HepG2 (cell line): ENCODE data around the gene XPC. TPM values are rescaled to one million over a fixed set of nuclear protein-coding genes. Genes with fewer than 3 reads are reported as not detected.

Experiments
- ATAC-seq: fragments of 200-7000 bp; cut with Tn5 transposase; 3 replicates; pipeline ENCODE4 v1.9.1; 2020; ENCODE audit warnings: mild to moderate bottlenecking, moderate library complexity
- BruUV-seq: library from RNA; stranded (reverse); fragments of 400-500 nt; replicated peaks from 2 replicates; lab custom pipeline; 2021; lab: Mats Ljungman, UMichigan
- CTCF ChIA-PET: fragments of 300-600 bp; formaldehyde crosslinking; extraction: SDS; loops from one replicate; lab custom pipeline; 2021; ENCODE audit warnings: low total read pairs, inconsistent platforms, low intra/inter-chr PET ratio; lab: Yijun Ruan, JAX
- POLR2A ChIA-PET: fragments of 350-600 bp; sonication (Branson Sonifier 250); formaldehyde crosslinking; loops from one replicate; lab custom pipeline; 2020; ENCODE audit warnings: antibody characterized with exemption, inconsistent platforms; lab: Yijun Ruan, JAX
- DNase-seq: peaks from one replicate; pipeline ENCODE4 v3.0.0-alpha.2; 2015; ENCODE audit warnings: low spot score
- FAIRE-seq: peaks from 3 replicates; lab custom pipeline; 2011; peaks lifted over from hg19 to GRCh38; lab: Jason Lieb, UNC
- H2AFZ ChIP-seq: one replicate; pipeline ENCODE4 v1.6.1; 2011; ENCODE audit warnings: low read length, inconsistent platforms
- H3K27ac ChIP-seq: fragments of 300-600 bp; 3 replicates; pipeline ENCODE4 v1.8.0; 2011; ENCODE audit warnings: mixed run types, mild to moderate bottlenecking, mixed read lengths, low read length, inconsistent platforms; ENCODE audit not compliant: insufficient read depth; ENCODE audit errors: extremely low read length
- H3K27me3 ChIP-seq, 2 experiments: fragments of 200-600 bp in 1 of 2; 2 replicates in 1 of 2; 3 replicates in 1 of 2; pipeline versions ENCODE4 v1.6.0 to v1.8.0; 2011; ENCODE audit warnings: low read length in 2 of 2, mild to moderate bottlenecking in 2 of 2, moderate library complexity in 2 of 2, inconsistent platforms in 1 of 2; ENCODE audit not compliant: insufficient read depth in 2 of 2, control insufficient read depth in 1 of 2
- H3K36me3 ChIP-seq, 2 experiments: fragments of 200-600 bp in 1 of 2; replicated peaks in 1 of 2; 2 replicates in 1 of 2; 3 replicates in 1 of 2; pipeline versions ENCODE4 v1.5.1 to v1.8.0; 2011; ENCODE audit warnings: low read length in 2 of 2, inconsistent platforms in 1 of 2; ENCODE audit not compliant: insufficient read depth in 2 of 2, control insufficient read depth in 1 of 2
- H3K4me1 ChIP-seq: 2 replicates; pipeline ENCODE4 v1.5.1; 2012; ENCODE audit warnings: low read length, inconsistent platforms; ENCODE audit not compliant: insufficient read depth
- H3K4me2 ChIP-seq: 2 replicates; pipeline ENCODE4 v1.6.0; 2011; ENCODE audit warnings: low read depth, low read length, inconsistent platforms
- H3K4me3 ChIP-seq, 3 experiments: fragments of 200-600 bp in 1 of 3; sonication (generic), shearing (Covaris generic) in 1 of 3; replicated peaks in 1 of 3; 2 replicates each; pipeline ENCODE4 v1.5.1; 2011 to 2016; ENCODE audit warnings: low read length in 3 of 3, inconsistent platforms in 2 of 3, low read depth in 2 of 3, mild to moderate bottlenecking in 2 of 3, control low read depth in 1 of 3, mixed read lengths in 1 of 3; ENCODE audit not compliant: insufficient read depth in 1 of 3
- H3K79me2 ChIP-seq: one replicate; pipeline ENCODE4 v1.6.1; 2011; ENCODE audit warnings: low read length, inconsistent platforms; ENCODE audit not compliant: insufficient read depth
- H3K9ac ChIP-seq: 2 replicates; pipeline ENCODE4 v1.6.0; 2011; ENCODE audit warnings: mild to moderate bottlenecking, low read depth, low read length, inconsistent platforms; ENCODE audit not compliant: insufficient read depth
- H3K9me3 ChIP-seq: 2 replicates; pipeline ENCODE4 v1.5.1; 2012; ENCODE audit warnings: mild to moderate bottlenecking, low read length
- H4K20me1 ChIP-seq: 2 replicates; pipeline ENCODE4 v1.6.0; 2011; ENCODE audit warnings: inconsistent platforms, mild to moderate bottlenecking, low read length, moderate library complexity; ENCODE audit not compliant: insufficient read depth
- DPF2 ChIP-seq: sonication (generic); formaldehyde crosslinking; IDR thresholded peaks from 2 replicates; pipeline ENCODE4 v1.4.0; 2020; ENCODE audit warnings: mild to moderate bottlenecking, low read depth, missing genetic modification reagents, borderline replicate concordance
- HNRNPL ChIP-seq: fragments of 200-400 bp; formaldehyde crosslinking; IDR thresholded peaks from 2 replicates; pipeline ENCODE4 v1.6.1; 2017; ENCODE audit warnings: mild to moderate bottlenecking, low read depth, low read length
- ISL2 ChIP-seq: sonication (generic); formaldehyde crosslinking; IDR thresholded peaks from 2 replicates; pipeline ENCODE4 v1.5.0; 2020; ENCODE audit warnings: missing genetic modification reagents
- MLX ChIP-seq: IDR thresholded peaks from 2 replicates; pipeline ENCODE4 v1.6.1; 2016
- MYC ChIP-seq: sonication (generic); formaldehyde crosslinking; IDR thresholded peaks from 2 replicates; pipeline ENCODE4 v1.9.0; 2021; ENCODE audit warnings: missing genetic modification reagents, borderline replicate concordance
- SOX5 ChIP-seq: IDR thresholded peaks from 2 replicates; pipeline ENCODE4 v1.6.1; 2016; ENCODE audit warnings: borderline replicate concordance
- WIZ ChIP-seq: sonication (generic); formaldehyde crosslinking; IDR thresholded peaks from 2 replicates; pipeline ENCODE4 v1.5.1; 2020; ENCODE audit warnings: mild to moderate bottlenecking, missing genetic modification reagents
- ZBTB37 ChIP-seq: sonication (generic); formaldehyde crosslinking; IDR thresholded peaks from 2 replicates; pipeline ENCODE4 v1.4.0; 2020; ENCODE audit warnings: mild to moderate bottlenecking, missing genetic modification reagents
- ZBTB44 ChIP-seq: sonication (generic); formaldehyde crosslinking; IDR thresholded peaks from 2 replicates; pipeline ENCODE4 v1.4.0; 2020; ENCODE audit warnings: missing genetic modification reagents
- ZNF782 ChIP-seq: sonication (generic); formaldehyde crosslinking; IDR thresholded peaks from 2 replicates; pipeline ENCODE4 v1.4.0; 2020; ENCODE audit warnings: missing genetic modification reagents, mild to moderate bottlenecking, borderline replicate concordance
- WGBS: methylation state at CpG from one replicate; pipeline ENCODE4 v1.1.6; 2017; ENCODE audit warnings: low lambda C conversion rate; 5-methylcytosine and 5-hydroxymethylcytosine counted together
- in situ Hi-C: cut with HindIII; loops from 2 replicates; pipeline ENCODE4 v1.10.0; 2017; ENCODE audit warnings: low pct_unique_long_range_greater_than_20kb; ENCODE audit not compliant: extremely low pct_ligation_motif_present
- intact Hi-C: fragments of 100-400 bp; cut with micrococcal nuclease; formaldehyde crosslinking; loops from one replicate; pipeline ENCODE4 v1.10.0; 2022; ENCODE audit not compliant: unreplicated experiment
- polyA plus RNA-seq, 8 experiments: library from polyadenylated mRNA; depleted of rRNA in 3 of 8; stranded (reverse) in 7 of 8; unstranded in 1 of 8; fragments of >200 nt; fragmentation: Illumina TruSeq in 4 of 8; extraction: Trizol in 4 of 8; gene quantifications; 2 replicates each; pipeline versions ENCODE4 v1.2.1 to v1.2.3, GENCODE V29; 2011 to 2016; ENCODE audit warnings: low read depth in 4 of 8, missing spikeins in 1 of 8, mixed read lengths in 1 of 8; ENCODE audit not compliant: insufficient read depth in 1 of 8
- total RNA-seq, 5 experiments: library from RNA; depleted of rRNA; stranded (reverse); fragments of >200 nt; fragmentation: Illumina TruSeq; extraction: Trizol; gene quantifications; 2 replicates each; pipeline ENCODE4 v1.2.3, GENCODE V29; 2016; ENCODE audit warnings: low read depth in 1 of 5
- TF ChIP-seq, protein P1 (sequence below), 2 experiments: sonication (generic) in 1 of 2; formaldehyde crosslinking in 1 of 2; IDR thresholded peaks; 2 replicates each; pipeline versions ENCODE4 v1.4.0 to v1.6.1; 2018 to 2020; ENCODE audit warnings: missing genetic modification reagents in 2 of 2, borderline replicate concordance in 1 of 2, low read depth in 1 of 2, mild to moderate bottlenecking in 1 of 2, missing biosample characterization in 1 of 2

XPC gene
- total and polyA plus RNA-seq, 2 of the 13 experiments (the other 11 are each of a cell fraction or from before 2014, with no cell fraction given): 9.4 to 24.1 TPM

DNA sequence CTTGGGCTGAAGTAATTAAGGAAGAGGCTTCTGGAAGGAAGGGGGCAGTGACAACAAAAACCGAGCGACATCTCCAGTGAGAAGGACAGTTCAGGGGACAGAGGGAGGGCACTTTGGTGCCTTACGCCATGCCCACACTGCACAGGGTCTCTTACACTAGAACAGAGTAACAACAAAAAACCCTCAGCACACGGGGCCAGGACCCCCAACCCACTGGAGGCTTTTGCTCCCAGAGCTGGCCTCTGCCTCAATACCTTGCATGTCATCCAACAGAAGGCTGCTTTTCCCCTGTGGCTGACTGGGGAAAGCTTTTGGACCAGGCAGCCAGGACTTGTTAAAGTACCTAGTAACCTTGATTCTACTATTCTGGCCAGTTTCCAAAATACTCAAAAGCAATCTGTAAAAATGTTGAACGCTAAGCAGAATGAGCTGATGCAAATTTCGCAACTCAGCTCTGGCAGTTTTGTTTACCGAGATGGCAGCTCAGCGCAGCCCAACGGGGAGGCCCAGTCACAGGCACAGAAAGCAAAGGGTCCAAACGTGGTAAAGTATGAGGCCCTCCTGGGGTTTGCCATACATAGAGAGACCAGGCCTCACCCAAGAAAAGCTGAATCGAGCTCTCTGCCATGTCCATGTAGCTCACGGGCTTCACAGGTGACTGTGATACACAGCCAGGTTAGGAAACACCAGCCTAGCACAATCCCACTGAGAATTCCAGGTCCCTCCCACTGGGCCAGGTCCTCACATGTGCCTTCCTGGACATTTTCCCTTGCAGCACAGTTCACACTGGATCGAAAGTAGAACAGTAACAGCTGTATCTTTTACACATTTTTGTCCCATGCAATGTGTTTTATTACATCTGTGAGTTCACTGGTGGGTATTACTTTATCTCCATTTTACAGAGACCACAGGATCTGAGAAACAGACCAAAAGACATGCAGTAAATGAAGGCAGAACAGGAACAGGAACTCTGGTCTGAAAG, 59.7 kb downstream of the XPC start:
- peaks cover 24% of the 10 kb centered on the region for H3K79me2 ChIP-seq
- WGBS: 20% methylated on average over 10 of the region's 13 CpGs
- no peaks in the 10 kb centered on the region for H3K9me3 ChIP-seq
- intact Hi-C loops: loop anchor here (1.0 to 2.0 kb wide), 2 partner anchors 60 to 223 kb away; partner anchors contain the start of genes LSM3 and XPC
- H3K9ac ChIP-seq: peak overlapping the region; percentile 57
- H3K4me1 ChIP-seq: peaks cover 79% of the 10 kb centered on the region
- H2AFZ ChIP-seq: peak overlapping the region; percentile 52
- H4K20me1 ChIP-seq: no peaks in the 10 kb centered on the region
- H3K27me3 ChIP-seq: no peaks in the 10 kb centered on the region; a peak in 1 of 5 replicates
- peak overlapping the region in 1 of 3 experiments; percentile 47; a peak in 2 of 6 replicates for H3K4me3 ChIP-seq
- DNase-seq (peak; percentile 93), ATAC-seq (peak; percentile 82), FAIRE-seq (peak; percentile 88)
- in situ Hi-C loops: loop anchor here (5.0 kb wide), 1 partner anchor 221 kb away; no protein-coding TSS in a partner anchor
- peaks cover 11 to 30% of the 10 kb centered on the region in 2 experiments for H3K36me3 ChIP-seq
- no TSS peak for BruUV-seq
- POLR2A ChIA-PET: interaction anchor here (0.8 to 3.3 kb wide), 3 partner anchors 14 to 59 kb away, joined by 5 to 21 read pairs (median 5); partner anchors contain the start of genes LSM3 and XPC
- CTCF ChIA-PET: no interaction called here
- H3K4me2 ChIP-seq: peak overlapping the region; percentile 71
- H3K27ac ChIP-seq: peak overlapping the region; percentile 81
- TF ChIP-seq SOX5 (CRISPR knock-in tag): peak; percentile 71; the same call in 1 of the 2 replicates
- TF ChIP-seq HNRNPL: 0 out of 2 replicates have a peak, but pooled peaks have one; percentile 52
- peak; percentile 68; the same call in 1 of the 2 replicates for TF ChIP-seq MYC (CRISPR knock-in tag)
- TF ChIP-seq ZBTB44 (CRISPR knock-in tag): no peak
- 0 out of 2 replicates have a peak, but pooled peaks have one; percentile 38 for TF ChIP-seq WIZ
- TF ChIP-seq ZNF782 (CRISPR knock-in tag): no peak
- peak; percentile 61; the same call in 1 of the 2 replicates for TF ChIP-seq ISL2 (CRISPR knock-in tag)
- no peak; the same call in 1 of the 2 replicates for TF ChIP-seq DPF2 (CRISPR knock-in tag)
- peak; percentile 19; the same call in 1 of the 2 replicates for TF ChIP-seq MLX
- peak; percentile 73; the same call in 1 of the 2 replicates for TF ChIP-seq ZBTB37 (CRISPR knock-in tag)
- TF ChIP-seq, protein P1, sequence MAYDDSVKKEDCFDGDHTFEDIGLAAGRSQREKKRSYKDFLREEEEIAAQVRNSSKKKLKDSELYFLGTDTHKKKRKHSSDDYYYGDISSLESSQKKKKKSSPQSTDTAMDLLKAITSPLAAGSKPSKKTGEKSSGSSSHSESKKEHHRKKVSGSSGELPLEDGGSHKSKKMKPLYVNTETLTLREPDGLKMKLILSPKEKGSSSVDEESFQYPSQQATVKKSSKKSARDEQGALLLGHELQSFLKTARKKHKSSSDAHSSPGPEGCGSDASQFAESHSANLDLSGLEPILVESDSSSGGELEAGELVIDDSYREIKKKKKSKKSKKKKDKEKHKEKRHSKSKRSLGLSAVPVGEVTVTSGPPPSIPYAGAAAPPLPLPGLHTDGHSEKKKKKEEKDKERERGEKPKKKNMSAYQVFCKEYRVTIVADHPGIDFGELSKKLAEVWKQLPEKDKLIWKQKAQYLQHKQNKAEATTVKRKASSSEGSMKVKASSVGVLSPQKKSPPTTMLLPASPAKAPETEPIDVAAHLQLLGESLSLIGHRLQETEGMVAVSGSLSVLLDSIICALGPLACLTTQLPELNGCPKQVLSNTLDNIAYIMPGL (CRISPR knock-in tag; IDR thresholded peaks at IDR 0.05; ENCODE audit: borderline replicate concordance in 1 of 2, low read depth in 1 of 2): 0 out of 4 replicates have a peak, but pooled peaks of 1 of the 2 experiments have one; percentile 32
